ENCODE results near the gene LRRC63.

- TF ChIP-seq CTCF (IDR thresholded peaks at IDR 0.05) (no peak), POLR2A (IDR thresholded peaks at IDR 0.05) (no peak)
Observed at GRCh38 chr13:46267166-46267565, 55.4 kb downstream of the LRRC63 start.
